ENCODE measurements around the gene FDX2.

Gene FDX2

DNA sequence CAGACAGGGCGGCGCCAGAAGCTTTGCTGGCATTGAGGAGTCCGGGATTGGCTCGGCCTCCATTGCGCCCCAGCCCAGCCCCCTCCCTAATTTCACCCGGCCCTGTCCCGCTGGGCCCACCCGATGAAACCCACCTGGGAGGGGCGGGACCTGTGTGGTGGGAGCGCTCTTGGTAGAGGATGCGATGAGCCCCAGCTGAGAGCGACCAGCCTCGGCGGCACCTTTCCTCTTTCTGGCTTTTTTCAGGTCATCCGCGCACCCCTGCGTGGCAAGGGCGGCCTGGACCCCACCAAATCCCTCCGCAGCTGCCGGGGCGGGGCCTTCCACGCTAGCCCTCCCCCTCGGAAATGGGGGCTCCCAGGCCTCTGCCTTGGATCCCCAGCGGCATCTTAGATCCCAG lies 6.4 kb downstream of the FDX2 start, which contains the start of gene ZGLP1:
Gene ZGLP1 (minus strand): TSS at position 393 of the 400 bp plus-strand sequence.
- Histone ChIP-seq H3K4me2 (ENCODE audit: insufficient read depth, low read length) (no peak within 1 kb of the TSS), H4K20me1 (ENCODE audit: insufficient read depth, low read length) (no peaks in the 10 kb centered on the region), H2AFZ (ENCODE audit: low read depth, low read length) (no peak within 1 kb of the TSS), H3K27ac (ENCODE audit: low read length) (no peak within 1 kb of the TSS), H3K27me3 (ENCODE audit: insufficient read depth, low read length, poor library complexity) (no peaks in the 10 kb centered on the region), H3K79me2 (ENCODE audit: insufficient read depth, low read length) (peaks cover 4% of the 10 kb centered on the region; the same call in 1 of the 2 replicates), H3K9me3 (ENCODE audit: insufficient read depth, low read length, severe bottlenecking) (no peaks in the 10 kb centered on the region), H3K9ac (ENCODE audit: low read depth, low read length) (no peak within 1 kb of the TSS; the same call in 1 of the 2 replicates), H3K4me1 (ENCODE audit: insufficient read depth, low read length) (peaks cover 3% of the 10 kb centered on the region), H3K36me3 (ENCODE audit: insufficient read depth, low read length) (peaks cover 16% of the 10 kb centered on the region), H3K4me3 (ENCODE audit: low read depth in 1 of 2, low read length in 2 of 2) (no peak within 1 kb of the TSS)
- DNase-seq (no peak), ATAC-seq (ENCODE audit: insufficient read depth, low read depth) (no peak)
- no peak for TF ChIP-seq EZH2 (IDR thresholded peaks at IDR 0.05; ENCODE audit: borderline replicate concordance, low read depth, low read length, severe bottlenecking)
- TF ChIP-seq, protein P1, sequence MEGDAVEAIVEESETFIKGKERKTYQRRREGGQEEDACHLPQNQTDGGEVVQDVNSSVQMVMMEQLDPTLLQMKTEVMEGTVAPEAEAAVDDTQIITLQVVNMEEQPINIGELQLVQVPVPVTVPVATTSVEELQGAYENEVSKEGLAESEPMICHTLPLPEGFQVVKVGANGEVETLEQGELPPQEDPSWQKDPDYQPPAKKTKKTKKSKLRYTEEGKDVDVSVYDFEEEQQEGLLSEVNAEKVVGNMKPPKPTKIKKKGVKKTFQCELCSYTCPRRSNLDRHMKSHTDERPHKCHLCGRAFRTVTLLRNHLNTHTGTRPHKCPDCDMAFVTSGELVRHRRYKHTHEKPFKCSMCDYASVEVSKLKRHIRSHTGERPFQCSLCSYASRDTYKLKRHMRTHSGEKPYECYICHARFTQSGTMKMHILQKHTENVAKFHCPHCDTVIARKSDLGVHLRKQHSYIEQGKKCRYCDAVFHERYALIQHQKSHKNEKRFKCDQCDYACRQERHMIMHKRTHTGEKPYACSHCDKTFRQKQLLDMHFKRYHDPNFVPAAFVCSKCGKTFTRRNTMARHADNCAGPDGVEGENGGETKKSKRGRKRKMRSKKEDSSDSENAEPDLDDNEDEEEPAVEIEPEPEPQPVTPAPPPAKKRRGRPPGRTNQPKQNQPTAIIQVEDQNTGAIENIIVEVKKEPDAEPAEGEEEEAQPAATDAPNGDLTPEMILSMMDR (IDR thresholded peaks at IDR 0.05; ENCODE audit: borderline replicate concordance, extremely low read depth, low read length, poor library complexity, severe bottlenecking), result no peak

DNA sequence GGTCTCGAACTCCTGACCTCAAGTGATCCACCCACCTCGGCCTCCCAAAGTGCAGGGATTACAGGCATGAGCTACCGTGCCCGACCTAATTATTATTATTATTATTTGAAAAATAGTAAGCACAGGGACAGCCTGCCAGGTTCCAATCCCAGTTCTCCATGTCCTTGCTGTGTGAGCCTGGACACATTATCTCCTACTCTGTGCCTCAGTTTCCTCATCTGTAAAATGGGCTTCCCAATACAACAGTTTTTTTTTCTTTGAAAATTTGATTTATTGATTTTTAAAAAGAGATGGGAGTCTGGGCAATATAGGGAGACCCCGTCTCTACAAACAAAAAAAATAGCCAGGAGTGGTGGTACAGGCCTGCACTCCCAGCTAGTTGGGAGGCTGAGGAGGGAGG lies 9.5 kb downstream of the FDX2 start:
- H2AFZ ChIP-seq (ENCODE audit: low read depth, low read length), result no peak overlapping the region
- ATAC-seq (ENCODE audit: insufficient read depth, low read depth) (no peak), DNase-seq (no peak)
- no peak overlapping the region for H3K27ac ChIP-seq (ENCODE audit: low read length)
- no peaks in the 10 kb centered on the region for H3K9me3 ChIP-seq (ENCODE audit: insufficient read depth, low read length, severe bottlenecking)
- no peaks in the 10 kb centered on the region for H4K20me1 ChIP-seq (ENCODE audit: insufficient read depth, low read length)
- peaks cover 12% of the 10 kb centered on the region for H3K36me3 ChIP-seq (ENCODE audit: insufficient read depth, low read length)
- no peaks in the 10 kb centered on the region for H3K79me2 ChIP-seq (ENCODE audit: insufficient read depth, low read length)
- H3K4me3 ChIP-seq (ENCODE audit: low read depth in 1 of 2, low read length in 2 of 2), result no peak overlapping the region
- H3K4me1 ChIP-seq (ENCODE audit: insufficient read depth, low read length), result no peaks in the 10 kb centered on the region
- H3K27me3 ChIP-seq (ENCODE audit: insufficient read depth, low read length, poor library complexity), result no peaks in the 10 kb centered on the region
- H3K9ac ChIP-seq (ENCODE audit: low read depth, low read length), result no peak overlapping the region
- no peak for TF ChIP-seq EZH2 (IDR thresholded peaks at IDR 0.05; ENCODE audit: borderline replicate concordance, low read depth, low read length, severe bottlenecking)
- TF ChIP-seq, protein P1 (IDR thresholded peaks at IDR 0.05; ENCODE audit: borderline replicate concordance, extremely low read depth, low read length, poor library complexity, severe bottlenecking), result no peak
- no peak overlapping the region for H3K4me2 ChIP-seq (ENCODE audit: insufficient read depth, low read length)

DNA sequence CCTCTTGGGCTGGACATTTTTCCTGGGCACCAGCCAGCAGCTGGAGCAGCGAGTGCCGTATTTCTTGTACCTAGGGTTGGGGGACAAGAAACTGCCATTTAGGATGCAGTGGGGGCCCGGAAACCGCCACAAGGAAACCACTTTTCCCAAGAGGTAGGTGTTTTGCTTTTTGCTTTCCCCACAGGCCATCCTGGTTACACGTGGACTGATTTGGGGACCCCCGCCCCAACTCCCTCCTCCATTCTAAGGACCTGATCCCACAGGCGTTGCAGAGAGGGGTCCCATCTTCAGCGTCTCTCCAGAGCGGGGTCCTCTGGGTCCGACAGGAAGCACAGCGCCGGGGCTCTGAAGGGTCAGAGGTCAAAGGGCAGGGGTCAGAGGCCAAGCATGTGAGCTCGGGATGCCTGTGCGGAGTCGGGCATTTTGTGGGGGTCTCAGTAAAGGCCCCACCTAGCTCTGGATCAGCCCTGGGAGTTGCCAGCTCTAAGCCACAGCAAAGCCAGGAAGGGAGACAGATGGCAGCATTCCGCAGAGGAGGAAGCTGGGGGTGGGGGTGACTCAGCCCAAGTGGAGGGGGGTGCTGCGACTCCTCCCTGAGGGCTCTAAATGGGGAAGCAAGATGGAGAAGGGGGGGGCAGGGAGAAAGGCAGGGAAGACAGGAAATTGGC lies 10.5 kb downstream of the FDX2 start:
- Histone ChIP-seq H3K9me3 (ENCODE audit: insufficient read depth, low read length, severe bottlenecking) (no peaks in the 10 kb centered on the region), H3K9ac (ENCODE audit: low read depth, low read length) (no peak overlapping the region), H3K4me2 (ENCODE audit: insufficient read depth, low read length) (no peak overlapping the region), H3K4me1 (ENCODE audit: insufficient read depth, low read length) (no peaks in the 10 kb centered on the region), H3K27me3 (ENCODE audit: insufficient read depth, low read length, poor library complexity) (no peaks in the 10 kb centered on the region), H3K36me3 (ENCODE audit: insufficient read depth, low read length) (peaks cover 6% of the 10 kb centered on the region; the same call in 1 of the 2 replicates), H4K20me1 (ENCODE audit: insufficient read depth, low read length) (no peaks in the 10 kb centered on the region), H3K79me2 (ENCODE audit: insufficient read depth, low read length) (no peaks in the 10 kb centered on the region), H3K4me3 (ENCODE audit: low read depth in 1 of 2, low read length in 2 of 2) (no peak overlapping the region), H3K27ac (ENCODE audit: low read length) (no peak overlapping the region), H2AFZ (ENCODE audit: low read depth, low read length) (no peak overlapping the region)
- ATAC-seq (ENCODE audit: insufficient read depth, low read depth) (no peak), DNase-seq (no peak)
- TF ChIP-seq, protein P1 (IDR thresholded peaks at IDR 0.05; ENCODE audit: borderline replicate concordance, extremely low read depth, low read length, poor library complexity, severe bottlenecking), result no peak
- TF ChIP-seq EZH2 (IDR thresholded peaks at IDR 0.05; ENCODE audit: borderline replicate concordance, low read depth, low read length, severe bottlenecking), result no peak

Measured in DND-41 (cell line).